Endothelial cell of umbilical vein (primary cell): Measurements from ENCODE around the gene CFTR. TPM values are rescaled to one million over a fixed set of nuclear protein-coding genes. Genes with fewer than 3 reads are reported as not detected.

Experiments
- BruUV-seq: library from RNA; stranded (reverse); fragments of 400-500 nt; replicated peaks from 2 replicates; lab custom pipeline; 2021; lab: Mats Ljungman, UMichigan
- CTCF ChIA-PET: fragments of 300-600, 350-600 bp; sonication (Branson Sonifier 250); formaldehyde crosslinking; loops from one replicate; lab custom pipeline; 2021; ENCODE audit warnings: antibody characterized with exemption, inconsistent platforms; lab: Charles Lee
- POLR2A ChIA-PET: fragments of 300-600, 350-600 bp; sonication (Branson Sonifier 250); formaldehyde crosslinking; loops from one replicate; lab custom pipeline; 2021; ENCODE audit warnings: antibody characterized with exemption, inconsistent platforms; lab: Charles Lee
- DNase-seq: peaks from one replicate; pipeline ENCODE4 v3.0.0-alpha.2; 2011; ENCODE audit warnings: low read depth, low spot score
- FAIRE-seq: peaks from 2 replicates; lab custom pipeline; 2011; peaks lifted over from hg19 to GRCh38; lab: Jason Lieb, UNC
- H2AFZ ChIP-seq: 2 replicates; pipeline ENCODE4 v1.6.0; 2012; ENCODE audit warnings: low read depth, low read length, control low read depth, inconsistent platforms
- H3K27ac ChIP-seq: 2 replicates; pipeline ENCODE4 v1.5.1; 2011; ENCODE audit warnings: low read depth, mild to moderate bottlenecking, control low read depth, low read length, moderate library complexity; ENCODE audit not compliant: insufficient read depth
- H3K27me3 ChIP-seq, 2 experiments: 2 replicates each; pipeline versions ENCODE4 v1.6.0 to v1.6.1; 2011; ENCODE audit warnings: low read length in 2 of 2, mixed read lengths in 1 of 2; ENCODE audit not compliant: control insufficient read depth in 2 of 2, insufficient read depth in 2 of 2
- H3K36me3 ChIP-seq, 2 experiments: 2 replicates in 1 of 2; 3 replicates in 1 of 2; pipeline ENCODE4 v1.5.1; 2011; ENCODE audit warnings: low read length in 2 of 2, mild to moderate bottlenecking in 1 of 2, moderate library complexity in 1 of 2; ENCODE audit not compliant: control insufficient read depth in 2 of 2, insufficient read depth in 2 of 2; ENCODE audit errors: extremely low read depth in 1 of 2
- H3K4me1 ChIP-seq: 3 replicates; pipeline ENCODE4 v1.5.1; 2011; ENCODE audit warnings: mild to moderate bottlenecking, low read length; ENCODE audit not compliant: control insufficient read depth, insufficient read depth; ENCODE audit errors: extremely low read depth
- H3K4me2 ChIP-seq: 2 replicates; pipeline ENCODE4 v1.6.1; 2011; ENCODE audit warnings: low read length, control low read depth, mixed read lengths; ENCODE audit not compliant: insufficient read depth
- H3K4me3 ChIP-seq, 3 experiments: fragments of 200-600 bp in 1 of 3; sonication (generic), shearing (Covaris generic) in 1 of 3; replicated peaks in 1 of 3; 2 replicates each; pipeline ENCODE4 v1.5.1; 2011 to 2016; ENCODE audit warnings: control low read depth in 3 of 3, low read length in 3 of 3, mild to moderate bottlenecking in 2 of 3, inconsistent platforms in 1 of 3, low read depth in 1 of 3, moderate library complexity in 1 of 3; ENCODE audit not compliant: insufficient read depth in 1 of 3
- H3K79me2 ChIP-seq: 2 replicates; pipeline ENCODE4 v1.6.0; 2012; ENCODE audit warnings: low read length, inconsistent platforms; ENCODE audit not compliant: control insufficient read depth, insufficient read depth
- H3K9ac ChIP-seq: replicated peaks from 2 replicates; pipeline ENCODE3; 2011; ENCODE audit warnings: low read length, control low read depth; ENCODE audit not compliant: insufficient read depth; ENCODE audit errors: extremely low read depth
- H3K9me1 ChIP-seq: replicated peaks from 3 replicates; pipeline ENCODE4 v1.6.0; 2011; ENCODE audit warnings: mild to moderate bottlenecking, low read length; ENCODE audit not compliant: control insufficient read depth, insufficient read depth; ENCODE audit errors: extremely low read depth
- H3K9me3 ChIP-seq: replicated peaks from 2 replicates; pipeline ENCODE4 v1.5.1; 2012; ENCODE audit warnings: low read length, inconsistent platforms; ENCODE audit not compliant: control insufficient read depth, insufficient read depth
- H4K20me1 ChIP-seq: replicated peaks from 2 replicates; pipeline ENCODE3; 2011; ENCODE audit warnings: mild to moderate bottlenecking, low read length; ENCODE audit not compliant: control insufficient read depth, insufficient read depth; ENCODE audit errors: extremely low read depth
- CTCF ChIP-seq, 2 donors: IDR thresholded peaks; 1 replicate in 1 of 2; 2 replicates in 1 of 2; pipeline ENCODE4 v1.5.1; 2011; ENCODE audit warnings: low read length in 2 of 2, mild to moderate bottlenecking in 2 of 2, moderate library complexity in 2 of 2, control low read depth in 1 of 2, inconsistent platforms in 1 of 2, low read depth in 1 of 2; ENCODE audit not compliant: insufficient read depth in 1 of 2; ENCODE audit errors: extremely low read depth in 1 of 2
- EZH2 ChIP-seq: IDR thresholded peaks from 2 replicates; pipeline ENCODE4 v1.6.1; 2012; ENCODE audit warnings: borderline replicate concordance, low read depth, mild to moderate bottlenecking, moderate library complexity, low read length, inconsistent platforms; ENCODE audit not compliant: severe bottlenecking
- FOS ChIP-seq: IDR thresholded peaks from 2 replicates; pipeline ENCODE4 v1.6.1; 2011; ENCODE audit warnings: mild to moderate bottlenecking, low read length, moderate library complexity, borderline replicate concordance; ENCODE audit not compliant: insufficient read depth
- GATA2 ChIP-seq: IDR thresholded peaks from 2 replicates; pipeline ENCODE4 v1.7.0; 2011; ENCODE audit warnings: low read depth, mild to moderate bottlenecking, moderate library complexity, mixed read lengths, low read length; ENCODE audit not compliant: insufficient read length, insufficient read depth
- JUN ChIP-seq: IDR thresholded peaks from 2 replicates; pipeline ENCODE4 v1.6.1; 2011; ENCODE audit warnings: borderline replicate concordance, low read depth; ENCODE audit not compliant: insufficient read length, insufficient read depth
- MAX ChIP-seq: IDR thresholded peaks from 2 replicates; pipeline ENCODE4 v1.6.1; 2011; ENCODE audit not compliant: insufficient read depth, insufficient read length
- MYC ChIP-seq: IDR thresholded peaks from one replicate; pipeline ENCODE4 v1.6.1; 2011; ENCODE audit warnings: mild to moderate bottlenecking, low read depth, low read length
- POLR2A ChIP-seq: IDR thresholded peaks from 2 replicates; pipeline ENCODE4 v1.6.1; 2012; ENCODE audit warnings: low read depth, mild to moderate bottlenecking, control low read depth, low read length
- POLR2AphosphoS5 ChIP-seq: IDR thresholded peaks from 2 replicates; pipeline ENCODE4 v1.6.1; 2012; ENCODE audit warnings: low read depth, mild to moderate bottlenecking, control low read depth, low read length, moderate library complexity; ENCODE audit not compliant: insufficient read depth
- dilution Hi-C: fragments of 300-500 bp; cut with MboI; formaldehyde crosslinking; loops from one replicate; pipeline ENCODE4 v1.15.0; 2019; ENCODE audit warnings: low sequenced_read_pairs; ENCODE audit not compliant: extremely low pct_ligation_motif_present
- intact Hi-C: fragments of 100-400 bp; cut with micrococcal nuclease; formaldehyde crosslinking; loops from one replicate; pipeline ENCODE4 v1.10.0; 2022
- polyA plus RNA-seq, 4 experiments: library from polyadenylated mRNA; depleted of rRNA in 3 of 4; stranded (reverse) in 3 of 4; unstranded in 1 of 4; fragments of >200 nt; gene quantifications; 2 replicates each; pipeline versions ENCODE4 v1.2.1 to v1.2.3, GENCODE V29; 2011 to 2012; ENCODE audit warnings: missing spikeins in 1 of 4
- total RNA-seq: library from RNA; stranded (reverse); gene quantifications from 2 replicates; pipeline ENCODE4 v1.2.3, GENCODE V29; 2021

Gene CFTR
- total and polyA plus RNA-seq, 2 donors (not counting 3 experiments of a cell fraction or from before 2014, with no cell fraction given), result 0.03 TPM; not detected in 1

GRCh38 chr7:117470777-117471176 is 9.0 kb upstream of the CFTR start:
- FAIRE-seq, result no peak
- CTCF ChIA-PET, result no interaction called here
- DNase-seq, result no peak
- POLR2A ChIA-PET, result no interaction called here
- Histone ChIP-seq H3K9ac (no peak overlapping the region), H3K4me1 (no peaks in the 10 kb centered on the region), H2AFZ (no peak overlapping the region), H3K9me3 (no peaks in the 10 kb centered on the region), H4K20me1 (no peaks in the 10 kb centered on the region), H3K4me3 (no peak overlapping the region), H3K79me2 (no peaks in the 10 kb centered on the region), H3K27me3 (peaks cover 0 to 5% of the 10 kb centered on the region in 2 experiments), H3K36me3 (no peaks in the 10 kb centered on the region), H3K9me1 (no peaks in the 10 kb centered on the region), H3K4me2 (no peak overlapping the region), H3K27ac (no peak overlapping the region)
- no peak for TF ChIP-seq EZH2
- no peak for TF ChIP-seq CTCF (IDR thresholded peaks at IDR 0.05; ENCODE audit: extremely low read depth in 1 of 2, insufficient read depth in 1 of 2, low read depth in 1 of 2, low read length in 2 of 2)
- TF ChIP-seq MYC, result no peak
- no peak for TF ChIP-seq JUN
- no peak for TF ChIP-seq MAX
- no TSS peak for BruUV-seq
- dilution Hi-C loops (no loop called here), intact Hi-C loops (no loop called here)

- ChIA-PET POLR2A (no interaction called here), CTCF (interaction anchor here (2.0 kb wide), 1 partner anchor 13 kb away, joined by 8 read pairs; no protein-coding TSS in a partner anchor)
- H3K9me3 ChIP-seq, result no peaks in the 10 kb centered on the region
- no peaks in the 10 kb centered on the region for H3K79me2 ChIP-seq
- H4K20me1 ChIP-seq, result no peaks in the 10 kb centered on the region
- H3K9ac ChIP-seq, result no peak overlapping the region
- intact Hi-C loops (no loop called here), dilution Hi-C loops (no loop called here)
- peaks cover 7 to 9% of the 10 kb centered on the region in 2 experiments for H3K27me3 ChIP-seq
- no peaks in the 10 kb centered on the region for H3K9me1 ChIP-seq
- no TSS peak for BruUV-seq
- no peak overlapping the region for H3K4me3 ChIP-seq
- no peaks in the 10 kb centered on the region for H3K36me3 ChIP-seq
- H3K27ac ChIP-seq, result no peak overlapping the region
- no peaks in the 10 kb centered on the region for H3K4me1 ChIP-seq
- TF ChIP-seq CTCF (IDR thresholded peaks at IDR 0.05; ENCODE audit: extremely low read depth in 1 of 2, insufficient read depth in 1 of 2, low read depth in 1 of 2, low read length in 2 of 2), result no peak
- TF ChIP-seq JUN, result no peak
- TF ChIP-seq POLR2A, result no peak
- no peak for TF ChIP-seq POLR2AphosphoS5
- TF ChIP-seq FOS, result no peak
- no peak for TF ChIP-seq GATA2
- no peak for TF ChIP-seq MAX
- TF ChIP-seq EZH2, result no peak
- TF ChIP-seq MYC, result no peak
- no peak for DNase-seq
- no peak overlapping the region for H3K4me2 ChIP-seq
- no peak overlapping the region for H2AFZ ChIP-seq
- no peak for FAIRE-seq
Measured at GRCh38 chr7:117472335-117472734, 7.5 kb upstream of the CFTR start.
